ENCODE data around the gene BCOR. TPM values are rescaled to one million over a fixed set of nuclear protein-coding genes. Genes with fewer than 3 reads are reported as not detected.

The BCOR gene
- total RNA-seq (2021; ENCODE audit: unreplicated experiment): 48.3 TPM
- polyA plus RNA-seq (2012; ENCODE audit: insufficient read length): 33.8 TPM
- percentile 76 among the genes with signal in this experiment for Bru-seq, nascent RNA
- BruChase-seq, experiment 1, labeled RNA remaining after a 2-hour chase: percentile 73 among the genes with signal in this experiment
- percentile 65 among the genes with signal in this experiment for BruChase-seq, experiment 2, labeled RNA remaining after a 6-hour chase
- long read RNA-seq, partial matches to known transcripts: 43 of 69 reads
- long read RNA-seq, other reads (novel, unspliced or antisense): 26 of 69 reads

DNA sequence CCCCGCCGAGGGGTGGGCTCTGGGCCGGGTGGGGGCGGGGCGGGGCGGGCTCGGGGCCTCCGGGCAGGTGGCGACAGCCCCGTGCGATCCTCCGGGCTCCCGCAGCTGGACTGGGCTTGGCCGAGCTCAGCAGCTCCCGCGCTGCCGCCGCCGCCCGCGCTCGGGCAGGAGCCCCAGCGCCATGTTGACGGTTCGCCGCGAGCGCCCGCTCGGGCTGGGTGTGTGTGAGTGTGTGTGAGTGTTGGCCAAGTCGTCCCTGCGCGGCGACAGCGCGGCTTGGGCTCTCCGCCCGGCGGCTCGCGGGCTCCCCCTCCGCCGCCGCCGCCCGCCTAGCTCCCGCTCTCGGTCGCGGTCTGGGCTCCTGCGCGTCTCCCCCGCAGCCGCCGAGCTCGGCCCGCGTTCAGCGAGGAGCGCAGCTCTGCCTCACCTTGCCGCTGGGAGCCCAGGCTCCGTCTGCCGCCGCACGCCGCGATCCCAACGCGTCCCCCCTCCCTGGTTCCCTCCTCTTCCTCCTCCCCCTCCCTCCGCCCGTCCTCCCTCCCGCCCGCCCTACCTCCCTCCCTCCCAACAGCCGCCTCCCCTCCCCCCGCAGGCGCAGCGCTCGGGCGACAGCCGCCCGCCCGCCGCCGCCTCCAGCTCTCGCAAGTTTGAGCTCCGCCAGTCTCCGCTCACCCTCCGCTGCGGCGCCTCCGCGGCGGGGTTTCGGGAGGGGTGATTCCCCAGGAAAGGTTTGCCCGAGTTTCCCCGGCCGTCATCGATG, at the start of gene BCOR:
BCOR (minus strand) TSS at position 455 of the 760 bp plus-strand sequence. CDS start 20,029 bp downstream, outside the sequence.
- Histone ChIP-seq H3K27ac (ENCODE audit: low read length) (peak within 1 kb of the TSS; percentile 71; the same call in 1 of the 2 replicates), H3K36me3 (ENCODE audit: control insufficient read depth, insufficient read depth, low read length) (no peaks in the 10 kb centered on the region), H3K9me3 (ENCODE audit: control insufficient read depth, insufficient read depth, low read depth, low read length) (no peaks in the 10 kb centered on the region), H3K4me1 (ENCODE audit: control insufficient read depth, insufficient read depth, low read length) (peaks cover 15% of the 10 kb centered on the region), H3K27me3 (ENCODE audit: control insufficient read depth, insufficient read depth, low read length) (no peaks in the 10 kb centered on the region), H3K4me3 (ENCODE audit: low read depth in 2 of 2, low read length in 2 of 2) (peak within 1 kb of the TSS; percentile 53 to 64)
- POLR2A ChIA-PET: interaction anchor here (0.6 to 1.0 kb wide), 3 partner anchors 12 to 71 kb away, joined by 4 to 6 read pairs (median 5); no protein-coding TSS in a partner anchor
- in situ Hi-C loops (cut with HindIII; ENCODE audit: low pct_unique_long_range_greater_than_20kb, low sequenced_read_pairs): no loop called here
- ATAC-seq (peak; percentile 27), DNase-seq (ENCODE audit: low read depth, low spot score) (no peak)
- no TSS peak for BruUV-seq (replicated peaks)
- no peak for TF ChIP-seq TCF7L2 (IDR thresholded peaks at IDR 0.05; ENCODE audit: low read depth, low read length)
- TF ChIP-seq SIN3A (IDR thresholded peaks at IDR 0.05; ENCODE audit: borderline replicate concordance, insufficient read depth, low read depth, low read length): no peak; the same call in 1 of the 2 replicates
- TF ChIP-seq, protein P1, sequence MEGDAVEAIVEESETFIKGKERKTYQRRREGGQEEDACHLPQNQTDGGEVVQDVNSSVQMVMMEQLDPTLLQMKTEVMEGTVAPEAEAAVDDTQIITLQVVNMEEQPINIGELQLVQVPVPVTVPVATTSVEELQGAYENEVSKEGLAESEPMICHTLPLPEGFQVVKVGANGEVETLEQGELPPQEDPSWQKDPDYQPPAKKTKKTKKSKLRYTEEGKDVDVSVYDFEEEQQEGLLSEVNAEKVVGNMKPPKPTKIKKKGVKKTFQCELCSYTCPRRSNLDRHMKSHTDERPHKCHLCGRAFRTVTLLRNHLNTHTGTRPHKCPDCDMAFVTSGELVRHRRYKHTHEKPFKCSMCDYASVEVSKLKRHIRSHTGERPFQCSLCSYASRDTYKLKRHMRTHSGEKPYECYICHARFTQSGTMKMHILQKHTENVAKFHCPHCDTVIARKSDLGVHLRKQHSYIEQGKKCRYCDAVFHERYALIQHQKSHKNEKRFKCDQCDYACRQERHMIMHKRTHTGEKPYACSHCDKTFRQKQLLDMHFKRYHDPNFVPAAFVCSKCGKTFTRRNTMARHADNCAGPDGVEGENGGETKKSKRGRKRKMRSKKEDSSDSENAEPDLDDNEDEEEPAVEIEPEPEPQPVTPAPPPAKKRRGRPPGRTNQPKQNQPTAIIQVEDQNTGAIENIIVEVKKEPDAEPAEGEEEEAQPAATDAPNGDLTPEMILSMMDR (IDR thresholded peaks at IDR 0.05): no peak
- TF ChIP-seq POLR2AphosphoS5 (IDR thresholded peaks at IDR 0.05; ENCODE audit: low read depth, low read length): peak; percentile 46; the same call in 1 of the 2 replicates
- TF ChIP-seq, protein P2, sequence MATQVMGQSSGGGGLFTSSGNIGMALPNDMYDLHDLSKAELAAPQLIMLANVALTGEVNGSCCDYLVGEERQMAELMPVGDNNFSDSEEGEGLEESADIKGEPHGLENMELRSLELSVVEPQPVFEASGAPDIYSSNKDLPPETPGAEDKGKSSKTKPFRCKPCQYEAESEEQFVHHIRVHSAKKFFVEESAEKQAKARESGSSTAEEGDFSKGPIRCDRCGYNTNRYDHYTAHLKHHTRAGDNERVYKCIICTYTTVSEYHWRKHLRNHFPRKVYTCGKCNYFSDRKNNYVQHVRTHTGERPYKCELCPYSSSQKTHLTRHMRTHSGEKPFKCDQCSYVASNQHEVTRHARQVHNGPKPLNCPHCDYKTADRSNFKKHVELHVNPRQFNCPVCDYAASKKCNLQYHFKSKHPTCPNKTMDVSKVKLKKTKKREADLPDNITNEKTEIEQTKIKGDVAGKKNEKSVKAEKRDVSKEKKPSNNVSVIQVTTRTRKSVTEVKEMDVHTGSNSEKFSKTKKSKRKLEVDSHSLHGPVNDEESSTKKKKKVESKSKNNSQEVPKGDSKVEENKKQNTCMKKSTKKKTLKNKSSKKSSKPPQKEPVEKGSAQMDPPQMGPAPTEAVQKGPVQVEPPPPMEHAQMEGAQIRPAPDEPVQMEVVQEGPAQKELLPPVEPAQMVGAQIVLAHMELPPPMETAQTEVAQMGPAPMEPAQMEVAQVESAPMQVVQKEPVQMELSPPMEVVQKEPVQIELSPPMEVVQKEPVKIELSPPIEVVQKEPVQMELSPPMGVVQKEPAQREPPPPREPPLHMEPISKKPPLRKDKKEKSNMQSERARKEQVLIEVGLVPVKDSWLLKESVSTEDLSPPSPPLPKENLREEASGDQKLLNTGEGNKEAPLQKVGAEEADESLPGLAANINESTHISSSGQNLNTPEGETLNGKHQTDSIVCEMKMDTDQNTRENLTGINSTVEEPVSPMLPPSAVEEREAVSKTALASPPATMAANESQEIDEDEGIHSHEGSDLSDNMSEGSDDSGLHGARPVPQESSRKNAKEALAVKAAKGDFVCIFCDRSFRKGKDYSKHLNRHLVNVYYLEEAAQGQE (IDR thresholded peaks at IDR 0.05; ENCODE audit: insufficient read depth in 1 of 2, low read depth in 2 of 2, low read length in 1 of 2): no peak
- intact Hi-C loops (cut with micrococcal nuclease; ENCODE audit: unreplicated experiment): no loop called here
- CTCF ChIA-PET: no interaction called here

DNA sequence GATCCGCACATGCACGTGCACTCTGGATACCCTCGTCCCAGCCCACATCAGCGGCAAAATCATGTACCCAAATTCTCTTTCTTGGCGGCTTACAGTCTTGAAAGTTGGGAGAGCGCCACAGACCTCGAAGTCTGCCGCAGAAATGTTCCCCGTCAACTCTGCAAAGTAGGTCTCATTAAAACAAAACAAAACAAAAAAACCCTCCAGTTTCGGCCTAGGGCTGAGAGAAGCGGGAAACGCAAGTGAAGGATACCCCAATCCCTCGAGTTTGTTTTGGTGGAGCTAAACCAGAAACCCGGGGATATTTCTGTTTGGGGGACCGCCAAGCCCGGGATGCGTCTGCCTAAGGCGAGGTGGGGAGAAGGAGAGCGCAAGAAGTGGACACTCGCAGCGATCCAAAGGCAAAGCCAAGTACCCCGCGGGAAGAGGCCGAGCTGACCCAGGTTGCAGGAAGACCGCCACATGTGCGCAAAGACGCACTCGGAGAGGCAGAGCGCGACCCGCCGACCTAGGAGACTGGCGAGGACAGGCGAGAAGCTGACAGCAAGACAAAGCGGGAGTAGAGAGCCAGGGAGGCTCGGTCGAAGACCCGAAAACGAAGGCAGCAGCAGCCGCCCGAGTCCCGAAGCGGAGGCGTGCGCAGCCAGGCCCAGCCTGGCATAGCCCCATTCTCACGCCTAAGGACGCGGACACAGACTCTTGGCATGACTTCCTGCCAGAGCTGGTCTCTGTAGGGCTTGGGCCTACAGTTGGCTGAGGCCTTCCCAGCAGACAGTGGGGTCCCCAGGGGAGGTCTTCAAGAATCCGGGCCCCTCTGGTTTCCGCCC, 49.6 kb upstream of the BCOR start:
- intact Hi-C loops (cut with micrococcal nuclease; ENCODE audit: unreplicated experiment) (no loop called here), in situ Hi-C loops (cut with HindIII; ENCODE audit: low pct_unique_long_range_greater_than_20kb, low sequenced_read_pairs) (no loop called here)
- POLR2A ChIA-PET: no interaction called here
- no peak overlapping the region for H3K4me3 ChIP-seq (ENCODE audit: low read depth in 2 of 2, low read length in 2 of 2)
- TF ChIP-seq TCF7L2 (IDR thresholded peaks at IDR 0.05; ENCODE audit: low read depth, low read length) (no peak), SIN3A (IDR thresholded peaks at IDR 0.05; ENCODE audit: borderline replicate concordance, insufficient read depth, low read depth, low read length) (no peak), POLR2AphosphoS5 (IDR thresholded peaks at IDR 0.05; ENCODE audit: low read depth, low read length) (no peak)
- TF ChIP-seq, protein P2 (IDR thresholded peaks at IDR 0.05; ENCODE audit: insufficient read depth in 1 of 2, low read depth in 2 of 2, low read length in 1 of 2): no peak
- TF ChIP-seq, protein P1 (IDR thresholded peaks at IDR 0.05): no peak
- CTCF ChIA-PET: no interaction called here
- H3K27ac ChIP-seq (ENCODE audit: low read length): no peak overlapping the region
- no peaks in the 10 kb centered on the region for H3K27me3 ChIP-seq (ENCODE audit: control insufficient read depth, insufficient read depth, low read length)
- peaks cover 8% of the 10 kb centered on the region for H3K4me1 ChIP-seq (ENCODE audit: control insufficient read depth, insufficient read depth, low read length)
- no peak for DNase-seq (ENCODE audit: low read depth, low spot score)
- ATAC-seq: no peak
- no peaks in the 10 kb centered on the region for H3K9me3 ChIP-seq (ENCODE audit: control insufficient read depth, insufficient read depth, low read depth, low read length)
- no peaks in the 10 kb centered on the region for H3K36me3 ChIP-seq (ENCODE audit: control insufficient read depth, insufficient read depth, low read length)
- BruUV-seq (replicated peaks): no TSS peak
